Measurements from ENCODE around the gene COL25A1. TPM values are rescaled to one million over a fixed set of nuclear protein-coding genes. Genes with fewer than 3 reads are reported as not detected.

The COL25A1 gene
- total RNA-seq, 1 experiment from 2014 or later = not detected

DNA sequence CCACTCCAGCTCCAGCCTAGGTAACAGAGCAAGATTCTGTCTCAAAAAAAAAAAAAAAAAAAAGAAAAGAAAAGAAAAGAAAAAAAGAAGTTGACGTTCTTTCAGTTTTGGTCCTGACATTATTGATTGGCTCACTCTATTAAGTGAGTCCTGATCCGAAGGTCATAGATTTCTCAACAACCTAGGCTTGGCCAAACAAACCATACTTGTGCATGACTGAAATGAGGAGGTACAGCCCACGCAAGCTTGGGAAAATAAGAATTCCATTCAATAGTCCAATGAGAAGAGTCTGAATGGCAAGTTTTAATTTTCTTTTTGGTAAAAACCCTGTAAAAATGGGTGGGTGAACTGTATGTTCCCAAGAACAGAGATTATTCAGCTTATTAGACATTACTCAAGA lies 536.4 kb downstream of the COL25A1 start:
- Histone ChIP-seq H3K4me1 (ENCODE audit: control insufficient read depth in 1 of 2, insufficient read depth in 2 of 2, low read length in 2 of 2) (no peaks in the 10 kb centered on the region), H2AFZ (ENCODE audit: low read depth, low read length, poor library complexity, severe bottlenecking) (no peak overlapping the region), H3K9me3 (ENCODE audit: control insufficient read depth in 1 of 2, insufficient read depth in 1 of 2, low read depth in 1 of 2, low read length in 2 of 2) (no peaks in the 10 kb centered on the region), H3K4me3 (replicated peaks in 1 of 2; ENCODE audit: low read depth in 1 of 2, low read length in 2 of 2) (no peak overlapping the region), H3K79me2 (ENCODE audit: insufficient read depth, low read length) (no peaks in the 10 kb centered on the region), H3K9me2 (ENCODE audit: insufficient read depth) (no peaks in the 10 kb centered on the region), H3K36me3 (ENCODE audit: control insufficient read depth in 1 of 2, insufficient read depth in 2 of 2, low read length in 2 of 2) (no peaks in the 10 kb centered on the region), H3K9ac (ENCODE audit: low read length) (no peak overlapping the region), H3K27ac (ENCODE audit: low read depth, low read length) (no peak overlapping the region), H3K4me2 (ENCODE audit: low read length) (no peak overlapping the region), H3K27me3 (ENCODE audit: insufficient read depth, low read length) (no peaks in the 10 kb centered on the region), H4K20me1 (ENCODE audit: insufficient read depth) (no peaks in the 10 kb centered on the region)
- POLR2A ChIA-PET = no interaction called here
- CTCF ChIA-PET = no interaction called here
- BruUV-seq (replicated peaks) = no TSS peak
- DNase-seq (ENCODE audit: low read depth, low spot score) (no peak), ATAC-seq (no peak)
- intact Hi-C loops (cut with micrococcal nuclease) = no loop called here
- TF ChIP-seq ZBTB33 (IDR thresholded peaks at IDR 0.05; ENCODE audit: extremely low read depth, insufficient replicate concordance, low read length) (no peak), MAX (IDR thresholded peaks at IDR 0.05) (no peak), ELF1 (IDR thresholded peaks at IDR 0.05; ENCODE audit: borderline replicate concordance, low read depth) (no peak), EGR1 (IDR thresholded peaks at IDR 0.05; ENCODE audit: low read depth) (no peak), SP1 (IDR thresholded peaks at IDR 0.05; ENCODE audit: low read depth) (no peak), CBX3 (IDR thresholded peaks at IDR 0.05; ENCODE audit: low read depth) (no peak)
- RAD21 ChIA-PET (ENCODE audit: low non-redundant PET in 1 of 2, low total read pairs in 2 of 2, uncharacterized antibody in 2 of 2, unreplicated experiment in 2 of 2) = no interaction called here

DNA sequence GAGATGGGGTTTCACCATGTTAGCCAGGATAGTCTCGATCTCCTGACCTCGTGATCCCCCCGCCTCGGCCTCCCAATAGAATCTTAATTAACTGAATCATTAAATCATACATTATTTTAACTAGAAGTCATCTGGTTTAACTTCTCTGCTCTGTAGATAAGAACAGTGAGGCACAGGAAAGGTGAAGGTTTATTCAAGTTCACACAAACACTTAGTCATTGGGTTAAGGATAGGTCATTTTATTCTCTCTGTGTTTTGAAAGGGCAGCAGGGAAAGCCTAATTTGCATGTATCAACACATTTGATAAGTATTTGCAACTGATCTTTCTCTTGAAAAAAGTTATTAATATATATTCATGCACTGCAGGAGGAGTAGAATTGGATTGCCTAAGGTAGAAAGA lies 538.5 kb downstream of the COL25A1 start:
- Histone ChIP-seq H3K36me3 (ENCODE audit: control insufficient read depth in 1 of 2, insufficient read depth in 2 of 2, low read length in 2 of 2) (no peaks in the 10 kb centered on the region), H3K27me3 (ENCODE audit: insufficient read depth, low read length) (no peaks in the 10 kb centered on the region), H2AFZ (ENCODE audit: low read depth, low read length, poor library complexity, severe bottlenecking) (no peak overlapping the region), H4K20me1 (ENCODE audit: insufficient read depth) (no peaks in the 10 kb centered on the region), H3K27ac (ENCODE audit: low read depth, low read length) (no peak overlapping the region), H3K4me2 (ENCODE audit: low read length) (no peak overlapping the region), H3K9ac (ENCODE audit: low read length) (no peak overlapping the region), H3K4me1 (ENCODE audit: control insufficient read depth in 1 of 2, insufficient read depth in 2 of 2, low read length in 2 of 2) (no peaks in the 10 kb centered on the region), H3K9me2 (ENCODE audit: insufficient read depth) (no peaks in the 10 kb centered on the region), H3K79me2 (ENCODE audit: insufficient read depth, low read length) (no peaks in the 10 kb centered on the region), H3K9me3 (ENCODE audit: control insufficient read depth in 1 of 2, insufficient read depth in 1 of 2, low read depth in 1 of 2, low read length in 2 of 2) (no peaks in the 10 kb centered on the region), H3K4me3 (replicated peaks in 1 of 2; ENCODE audit: low read depth in 1 of 2, low read length in 2 of 2) (no peak overlapping the region)
- no peak for ATAC-seq
- intact Hi-C loops (cut with micrococcal nuclease) = no loop called here
- ChIA-PET CTCF (no interaction called here), RAD21 (ENCODE audit: low non-redundant PET in 1 of 2, low total read pairs in 2 of 2, uncharacterized antibody in 2 of 2, unreplicated experiment in 2 of 2) (no interaction called here), POLR2A (no interaction called here)
- no TSS peak for BruUV-seq (replicated peaks)
- no peak for DNase-seq (ENCODE audit: low read depth, low spot score)
- TF ChIP-seq EZH2phosphoT487 (IDR thresholded peaks at IDR 0.05; ENCODE audit: borderline replicate concordance) = no peak
- no peak for TF ChIP-seq CBX3 (IDR thresholded peaks at IDR 0.05; ENCODE audit: low read depth)
- no peak for TF ChIP-seq MAX (IDR thresholded peaks at IDR 0.05)
- no peak for TF ChIP-seq FOSL1 (IDR thresholded peaks at IDR 0.05; ENCODE audit: low read depth)
- TF ChIP-seq EGR1 (IDR thresholded peaks at IDR 0.05; ENCODE audit: low read depth) = no peak
- no peak for TF ChIP-seq ZFX (IDR thresholded peaks at IDR 0.05)
- no peak for TF ChIP-seq YY1 (IDR thresholded peaks at IDR 0.05; ENCODE audit: extremely low read depth, insufficient replicate concordance, low read depth, low read length)
- no peak for TF ChIP-seq POLR2AphosphoS5 (IDR thresholded peaks at IDR 0.05; ENCODE audit: low read depth, low read length)
- no peak for TF ChIP-seq ZNF274 (IDR thresholded peaks at IDR 0.05; ENCODE audit: low read depth, low read length)
- TF ChIP-seq RAD21 (IDR thresholded peaks at IDR 0.05; ENCODE audit: low read depth) = no peak
- no peak for TF ChIP-seq SRF (IDR thresholded peaks at IDR 0.05; ENCODE audit: low read depth)
